Natural killer cell (primary cell): ENCODE results near the gene KPTN. TPM values are rescaled to one million over a fixed set of nuclear protein-coding genes. Genes with fewer than 3 reads are reported as not detected.

Experiments
- ATAC-seq, 3 donors: fragments of 150-1000 bp in 2 of 3; fragments of 200-7000 bp in 1 of 3; cut with Tn5 transposase; 1 replicate in 1 of 3; 2 replicates in 2 of 3; pipeline ENCODE4 v1.10.0; 2021; ENCODE audit warnings: mild to moderate bottlenecking in 2 of 3, moderate library complexity in 2 of 3
- DNase-seq, 2 donors: peaks; one replicate each; pipeline versions ENCODE4 v3.0.0 to v3.0.0-alpha.2; 2013 to 2021; ENCODE audit warnings: mixed read lengths in 1 of 2
- H3K27ac ChIP-seq: one replicate; pipeline ENCODE4 v1.5.1; 2013; ENCODE audit warnings: mild to moderate bottlenecking, low read length
- H3K27me3 ChIP-seq: one replicate; pipeline ENCODE4 v1.6.1; 2013; ENCODE audit warnings: low read length; ENCODE audit not compliant: control insufficient read depth, insufficient read depth
- H3K36me3 ChIP-seq: one replicate; pipeline ENCODE4 v1.6.1; 2013; ENCODE audit warnings: low read length; ENCODE audit not compliant: control insufficient read depth, insufficient read depth
- H3K4me1 ChIP-seq: one replicate; pipeline ENCODE4 v1.6.1; 2013; ENCODE audit warnings: low read length; ENCODE audit not compliant: control insufficient read depth, insufficient read depth
- H3K4me3 ChIP-seq: one replicate; pipeline ENCODE4 v1.5.1; 2013; ENCODE audit warnings: low read length
- H3K9me3 ChIP-seq: one replicate; pipeline ENCODE4 v1.6.1; 2013; ENCODE audit warnings: low read length; ENCODE audit not compliant: control insufficient read depth, insufficient read depth
- H3K27ac Mint-ChIP-seq, 2 donors: one replicate each; pipeline ENCODE4 v1.8.0; 2022; ENCODE audit warnings: mild to moderate bottlenecking in 2 of 2, mixed read lengths in 2 of 2, moderate library complexity in 1 of 2
- H3K27me3 Mint-ChIP-seq, 2 donors: one replicate each; pipeline ENCODE4 v1.8.0; 2022; ENCODE audit warnings: low read depth in 2 of 2, mixed read lengths in 2 of 2
- H3K36me3 Mint-ChIP-seq: one replicate; pipeline ENCODE4 v1.8.0; 2022; ENCODE audit warnings: mixed read lengths
- H3K4me1 Mint-ChIP-seq, 2 donors: one replicate each; pipeline ENCODE4 v1.8.0; 2022; ENCODE audit warnings: mixed read lengths in 2 of 2
- H3K4me3 Mint-ChIP-seq: one replicate; pipeline ENCODE4 v1.8.0; 2022; ENCODE audit warnings: mild to moderate bottlenecking, moderate library complexity, mixed read lengths
- H3K9me3 Mint-ChIP-seq, 2 donors: one replicate each; pipeline ENCODE4 v1.8.0; 2022; ENCODE audit warnings: mixed read lengths in 2 of 2
- WGBS: methylation state at CpG from one replicate; pipeline ENCODE4 v1.1.7; 2013; ENCODE audit warnings: missing lambda C conversion rate; ENCODE audit not compliant: insufficient coverage; 5-methylcytosine and 5-hydroxymethylcytosine counted together
- intact Hi-C: fragments of 100-400 bp; cut with micrococcal nuclease; formaldehyde crosslinking; loops from one replicate; pipeline ENCODE4 v1.14.2; 2022
- total RNA-seq, 4 donors: library from RNA; stranded (reverse); fragments of 120-200 nt in 1 of 4; gene quantifications; one replicate each; pipeline versions ENCODE4 v1.2.3 to v1.2.4, GENCODE V29; 2013 to 2022
- TF ChIP-seq, protein P1 (sequence below): fragments of 200-600 bp; IDR thresholded peaks from one replicate; pipeline ENCODE4 v1.8.0; 2022; ENCODE audit warnings: antibody characterized with exemption

KPTN gene
- total RNA-seq, 3 donors from 2014 or later (not counting 1 experiment from before 2014, with no cell fraction given), result 3.0 to 4.2 (median 3.6) TPM

DNA sequence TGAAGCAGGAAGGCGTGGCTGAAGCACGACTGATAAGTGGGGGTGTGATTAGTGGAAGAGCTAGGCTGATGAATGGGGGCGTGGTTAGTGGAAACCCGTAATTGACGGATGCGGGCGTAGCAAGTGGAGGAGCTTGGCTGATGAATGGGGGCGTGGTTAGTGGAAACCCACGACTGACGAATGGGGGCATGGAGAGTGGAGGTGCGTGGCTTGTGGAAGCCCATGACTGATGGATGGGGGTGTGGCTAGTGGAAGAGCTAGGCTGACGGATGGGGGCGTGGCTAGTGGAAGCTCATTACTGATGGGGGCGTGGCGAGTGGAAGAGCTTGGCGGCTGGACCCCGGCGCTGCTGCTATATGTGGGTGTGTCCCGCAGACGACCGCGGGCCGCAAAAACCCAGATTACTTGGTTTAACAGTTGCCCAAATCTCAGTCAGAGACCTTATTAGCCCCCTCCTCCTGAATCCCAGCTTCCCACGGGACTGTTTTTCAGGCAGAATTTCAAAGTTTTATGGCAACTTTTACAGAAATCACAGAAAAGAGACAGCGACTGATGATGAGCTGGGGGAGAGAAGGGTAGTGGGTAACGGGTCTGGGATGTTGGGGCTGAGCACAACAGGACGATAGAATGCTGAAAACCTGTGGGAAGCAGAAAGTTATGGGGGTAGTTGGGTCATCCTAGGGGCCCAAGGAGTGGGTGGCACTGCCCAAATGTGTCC is 55.7 kb downstream of the KPTN start:
- Mint-ChIP-seq H3K9me3 (no peaks in the 10 kb centered on the region), H3K27ac (no peak overlapping the region), H3K27me3 (peaks cover 29 to 35% of the 10 kb centered on the region in 2 donors), H3K36me3 (no peaks in the 10 kb centered on the region), H3K4me3 (no peak overlapping the region), H3K4me1 (peaks cover 5 to 9% of the 10 kb centered on the region in 2 donors)
- H3K4me1 ChIP-seq, result peaks cover 25% of the 10 kb centered on the region
- intact Hi-C loops, result no loop called here
- 2% methylated on average over 27 of the region's 27 CpGs for WGBS
- H3K9me3 ChIP-seq, result no peaks in the 10 kb centered on the region
- TF ChIP-seq, protein P1, sequence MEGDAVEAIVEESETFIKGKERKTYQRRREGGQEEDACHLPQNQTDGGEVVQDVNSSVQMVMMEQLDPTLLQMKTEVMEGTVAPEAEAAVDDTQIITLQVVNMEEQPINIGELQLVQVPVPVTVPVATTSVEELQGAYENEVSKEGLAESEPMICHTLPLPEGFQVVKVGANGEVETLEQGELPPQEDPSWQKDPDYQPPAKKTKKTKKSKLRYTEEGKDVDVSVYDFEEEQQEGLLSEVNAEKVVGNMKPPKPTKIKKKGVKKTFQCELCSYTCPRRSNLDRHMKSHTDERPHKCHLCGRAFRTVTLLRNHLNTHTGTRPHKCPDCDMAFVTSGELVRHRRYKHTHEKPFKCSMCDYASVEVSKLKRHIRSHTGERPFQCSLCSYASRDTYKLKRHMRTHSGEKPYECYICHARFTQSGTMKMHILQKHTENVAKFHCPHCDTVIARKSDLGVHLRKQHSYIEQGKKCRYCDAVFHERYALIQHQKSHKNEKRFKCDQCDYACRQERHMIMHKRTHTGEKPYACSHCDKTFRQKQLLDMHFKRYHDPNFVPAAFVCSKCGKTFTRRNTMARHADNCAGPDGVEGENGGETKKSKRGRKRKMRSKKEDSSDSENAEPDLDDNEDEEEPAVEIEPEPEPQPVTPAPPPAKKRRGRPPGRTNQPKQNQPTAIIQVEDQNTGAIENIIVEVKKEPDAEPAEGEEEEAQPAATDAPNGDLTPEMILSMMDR, result no peak
- H3K27me3 ChIP-seq, result peaks cover 35% of the 10 kb centered on the region
- no peak overlapping the region for H3K27ac ChIP-seq
- H3K36me3 ChIP-seq, result no peaks in the 10 kb centered on the region
- DNase-seq (peak; percentile 49 to 94), ATAC-seq (peak; percentile 79 to 83 (median 79))
- H3K4me3 ChIP-seq, result no peak overlapping the region

DNA sequence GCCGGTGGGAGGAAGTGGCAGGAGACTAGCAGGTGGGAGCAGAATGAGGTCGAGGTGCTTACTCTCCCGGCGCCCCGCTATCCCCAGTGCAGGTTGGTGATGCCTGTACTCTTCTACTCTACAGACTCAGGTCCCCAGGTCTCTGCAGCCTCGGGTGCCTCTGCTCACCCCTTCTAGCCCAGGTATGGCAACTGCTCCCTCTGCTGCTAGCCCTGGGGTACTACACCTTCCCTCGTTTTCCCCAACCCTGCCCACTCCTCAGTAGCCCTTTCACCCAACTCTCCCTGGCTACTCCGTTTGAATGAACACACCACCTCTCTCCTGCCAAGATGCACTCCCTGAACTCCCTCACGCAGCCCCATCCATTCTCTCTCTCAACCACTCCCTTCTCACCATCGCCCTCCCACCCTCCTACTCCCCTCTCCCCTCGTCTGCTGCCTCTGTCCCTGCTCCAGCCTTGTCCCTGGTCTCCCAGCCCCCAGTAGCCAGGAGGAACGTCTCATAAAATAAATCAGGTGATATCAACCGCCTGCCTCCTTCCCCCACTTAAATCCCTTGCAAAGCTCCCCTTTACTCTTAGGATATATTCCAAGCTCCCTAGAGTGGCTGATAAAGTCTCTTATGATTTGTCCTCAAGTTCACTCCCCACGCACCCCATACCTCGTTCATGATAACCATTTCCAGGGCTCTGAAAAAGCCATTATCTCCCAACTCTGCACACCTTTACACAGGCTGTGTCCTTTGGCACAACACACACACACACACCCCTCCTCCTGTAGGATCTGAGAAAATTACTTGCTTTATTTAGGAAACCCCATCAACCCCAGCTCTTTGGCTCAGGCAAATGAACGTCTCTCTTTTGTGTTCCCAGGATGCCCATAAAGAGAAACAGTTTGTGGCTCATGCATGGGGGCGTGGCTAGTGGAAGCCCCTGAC is 56.5 kb downstream of the KPTN start:
- no peaks in the 10 kb centered on the region for H3K36me3 Mint-ChIP-seq
- no peak overlapping the region for H3K27ac Mint-ChIP-seq
- H3K27me3 Mint-ChIP-seq, result peaks cover 29 to 39% of the 10 kb centered on the region in 2 donors
- ATAC-seq (peak; percentile 66 to 75 (median 70)), DNase-seq (peak; percentile 63 to 84)
- no peak overlapping the region for H3K27ac ChIP-seq
- peaks cover 5 to 14% of the 10 kb centered on the region in 2 donors for H3K4me1 Mint-ChIP-seq
- 6% methylated on average over 17 of the region's 17 CpGs for WGBS
- H3K9me3 ChIP-seq, result no peaks in the 10 kb centered on the region
- no peaks in the 10 kb centered on the region for H3K36me3 ChIP-seq
- peaks cover 25% of the 10 kb centered on the region for H3K4me1 ChIP-seq
- H3K27me3 ChIP-seq, result peaks cover 42% of the 10 kb centered on the region
- H3K4me3 ChIP-seq, result no peak overlapping the region
- peak overlapping the region; percentile 43 for H3K4me3 Mint-ChIP-seq
- TF ChIP-seq, protein P1, result peak; percentile 88
- peaks cover 0 to 3% of the 10 kb centered on the region in 2 donors for H3K9me3 Mint-ChIP-seq
- intact Hi-C loops, result loop anchor here (1.0 kb wide), 1 partner anchor 131 kb away; no protein-coding TSS in a partner anchor

Other genes starting within 250 kb of the KPTN start
- 10 to 100 TPM; 49.6 to 55.8 (median 55.4) TPM for gene CCDC9, start 227.7 kb downstream of the KPTN start, total RNA-seq
- 10 to 100 TPM in 1 of 3 donors, 1 to 10 TPM in 2; 9.1 to 10.3 (median 9.5) TPM for gene INAFM1, start 209.3 kb downstream of the KPTN start, total RNA-seq
- 10 to 100 TPM; 11.4 to 42.7 (median 28.7) TPM for gene C5AR1, start 174.4 kb downstream of the KPTN start, total RNA-seq
- 10 to 100 TPM in 1 of 3 donors, 1 to 10 TPM in 2; 4.3 to 15.5 (median 8.3) TPM for gene C5AR2, start 152.0 kb downstream of the KPTN start, total RNA-seq
- 10 to 100 TPM; 19.8 to 25.9 (median 20.0) TPM for gene DHX34, start 134.9 kb downstream of the KPTN start, total RNA-seq
- not detected for gene MEIS3, start 64.7 kb downstream of the KPTN start, total RNA-seq
- gene SLC8A2, start 12.3 kb downstream of the KPTN start, total RNA-seq, result under 1 TPM in 1 of 3 donors, not detected in 2; 0.20 TPM
- 100 to 1,000 TPM; 192 to 215 (median 192) TPM for gene NAPA, start 30.8 kb upstream of the KPTN start, total RNA-seq
- gene ZNF541, start 88.9 kb upstream of the KPTN start, total RNA-seq, result 1 to 10 TPM; 1.5 to 2.0 (median 1.5) TPM
- gene BICRA, start 124.9 kb upstream of the KPTN start, total RNA-seq, result 10 to 100 TPM; 31.9 to 37.4 (median 34.1) TPM
- under 1 TPM; 0.09 to 0.40 (median 0.12) TPM for gene EHD2, start 229.2 kb upstream of the KPTN start, total RNA-seq